SK-N-SH (cell line): ENCODE results near the gene TMEM63B. TPM values are rescaled to one million over a fixed set of nuclear protein-coding genes. Genes with fewer than 3 reads are reported as not detected.

ENCODE experiments used
- CTCF ChIA-PET: fragments of 300-600, 350-600 bp; formaldehyde crosslinking; extraction: SDS; loops from one replicate; lab custom pipeline; 2021; lab: Yijun Ruan, JAX
- POLR2A ChIA-PET: fragments of 350-600 bp; sonication (Branson Sonifier 250); formaldehyde crosslinking; extraction: SDS; loops from one replicate; lab custom pipeline; 2020; ENCODE audit warnings: antibody characterized with exemption, inconsistent platforms; lab: Yijun Ruan, JAX
- DNase-seq: peaks from one replicate; pipeline ENCODE4 v3.0.0; 2012
- H2AFZ ChIP-seq: fragments of 200-600 bp; sonication (generic); 2 replicates; pipeline ENCODE4 v1.8.1; 2016; ENCODE audit warnings: antibody characterized with exemption, mild to moderate bottlenecking, low read depth
- H3F3A ChIP-seq: fragments of 200-600 bp; sonication (generic); replicated peaks from 2 replicates; pipeline ENCODE3; 2016; ENCODE audit warnings: antibody characterized with exemption, mild to moderate bottlenecking; ENCODE audit not compliant: insufficient read depth
- H3K27ac ChIP-seq, 2 experiments: fragments of 200-500 bp in 1 of 2; fragments of 200-600 bp in 1 of 2; sonication (Bioruptor generic) in 1 of 2; sonication (generic), shearing (Covaris generic) in 1 of 2; 2 replicates each; pipeline versions ENCODE4 v1.5.1 to v1.6.1; 2014 to 2016; ENCODE audit warnings: low read depth in 2 of 2, inconsistent platforms in 1 of 2, low read length in 1 of 2, mild to moderate bottlenecking in 1 of 2, mixed read lengths in 1 of 2
- H3K27me3 ChIP-seq: fragments of 200-600 bp; sonication (generic), shearing (Covaris generic); 2 replicates; pipeline ENCODE4 v1.6.1; 2016; ENCODE audit warnings: mixed run types; ENCODE audit not compliant: insufficient read depth
- H3K36me3 ChIP-seq, 2 experiments: fragments of 200-500 bp in 1 of 2; fragments of 200-600 bp in 1 of 2; sonication (Bioruptor generic) in 1 of 2; sonication (generic) in 1 of 2; replicated peaks in 1 of 2; 2 replicates each; pipeline versions ENCODE3 to v1.5.1; 2014 to 2016; ENCODE audit warnings: low read length in 1 of 2, mild to moderate bottlenecking in 1 of 2; ENCODE audit not compliant: insufficient read depth in 2 of 2, control insufficient read depth in 1 of 2
- H3K4me1 ChIP-seq, 2 experiments: fragments of 200-500 bp in 1 of 2; fragments of 200-600 bp in 1 of 2; sonication (Bioruptor generic) in 1 of 2; sonication (generic), shearing (Covaris generic) in 1 of 2; 2 replicates each; pipeline versions ENCODE4 v1.5.1 to v1.6.1; 2014 to 2016; ENCODE audit warnings: low read depth in 1 of 2, low read length in 1 of 2, mixed run types in 1 of 2; ENCODE audit not compliant: insufficient read depth in 2 of 2, control insufficient read depth in 1 of 2
- H3K4me2 ChIP-seq: fragments of 200-600 bp; sonication (generic), shearing (Covaris generic); 2 replicates; pipeline ENCODE4 v1.6.1; 2017; ENCODE audit warnings: mixed run types
- H3K4me3 ChIP-seq, 2 experiments: fragments of 200-500 bp in 1 of 2; fragments of 200-600 bp in 1 of 2; sonication (Bioruptor generic) in 1 of 2; sonication (generic), shearing (Covaris generic) in 1 of 2; 2 replicates each; pipeline versions ENCODE4 v1.5.1 to v1.8.1; 2014 to 2016; ENCODE audit warnings: low read depth in 2 of 2, inconsistent platforms in 1 of 2, low read length in 1 of 2, mild to moderate bottlenecking in 1 of 2, mixed read lengths in 1 of 2, moderate library complexity in 1 of 2
- H3K79me2 ChIP-seq: fragments of 200-600 bp; sonication (generic); 2 replicates; pipeline ENCODE4 v1.8.1; 2017; ENCODE audit warnings: mild to moderate bottlenecking; ENCODE audit not compliant: insufficient read depth
- H3K9ac ChIP-seq: fragments of 200-600 bp; sonication (generic); 2 replicates; pipeline ENCODE4 v1.6.1; 2017; ENCODE audit warnings: mixed run types
- H3K9me2 ChIP-seq: fragments of 200-600 bp; sonication (generic); 2 replicates; pipeline ENCODE4 v1.6.1; 2017; ENCODE audit warnings: mixed run types
- H3K9me3 ChIP-seq: fragments of 200-600 bp; sonication (generic); 2 replicates; pipeline ENCODE4 v1.6.1; 2017; ENCODE audit warnings: mixed run types, mild to moderate bottlenecking, moderate library complexity
- H4K20me1 ChIP-seq: fragments of 200-600 bp; sonication (generic); 2 replicates; pipeline ENCODE4 v1.6.1; 2017; ENCODE audit warnings: mild to moderate bottlenecking, mixed run types; ENCODE audit not compliant: insufficient read depth
- CHD2 ChIP-seq: fragments of 150-350 bp; IDR thresholded peaks from 2 replicates; pipeline ENCODE4 v1.6.1; 2018; ENCODE audit warnings: low read length; ENCODE audit not compliant: partially characterized antibody
- EP300 ChIP-seq, 2 experiments: IDR thresholded peaks; 2 replicates each; pipeline versions ENCODE4 v1.4.0 to v1.6.1; 2012; ENCODE audit warnings: borderline replicate concordance in 1 of 2, low read depth in 1 of 2, low read length in 1 of 2
- FOSL2 ChIP-seq: IDR thresholded peaks from 2 replicates; pipeline ENCODE4 v1.4.0; 2012; ENCODE audit warnings: low read depth, mild to moderate bottlenecking, moderate library complexity, borderline replicate concordance
- GABPA ChIP-seq: IDR thresholded peaks from 2 replicates; pipeline ENCODE4 v1.4.0; 2012; ENCODE audit warnings: low read depth, mild to moderate bottlenecking
- MEF2A ChIP-seq: IDR thresholded peaks from 2 replicates; pipeline ENCODE4 v1.4.0; 2012; ENCODE audit warnings: low read depth, borderline replicate concordance
- NFIC ChIP-seq: IDR thresholded peaks from 2 replicates; pipeline ENCODE4 v1.4.0; 2012; ENCODE audit warnings: borderline replicate concordance
- POLR2AphosphoS5 ChIP-seq: IDR thresholded peaks from 2 replicates; pipeline ENCODE4 v1.6.1; 2012; ENCODE audit warnings: low read depth, low read length
- RFX5 ChIP-seq: IDR thresholded peaks from 2 replicates; pipeline ENCODE4 v1.6.1; 2012; ENCODE audit warnings: mild to moderate bottlenecking, improper control_type of control experiment, low read length
- RXRA ChIP-seq: IDR thresholded peaks from 2 replicates; pipeline ENCODE4 v1.4.0; 2012; ENCODE audit warnings: low read depth, mild to moderate bottlenecking, borderline replicate concordance
- TEAD4 ChIP-seq: IDR thresholded peaks from 2 replicates; pipeline ENCODE4 v1.4.0; 2012; ENCODE audit warnings: mild to moderate bottlenecking, borderline replicate concordance; ENCODE audit not compliant: insufficient read depth
- WGBS: methylation state at CpG from one replicate; pipeline ENCODE4 v1.1.6; 2017; ENCODE audit warnings: low lambda C conversion rate; 5-methylcytosine and 5-hydroxymethylcytosine counted together
- polyA plus RNA-seq, 3 experiments: library from polyadenylated mRNA; depleted of rRNA; stranded (reverse); fragments of >200 nt; gene quantifications; 2 replicates each; pipeline ENCODE4 v1.2.3, GENCODE V29; 2012
- TF ChIP-seq, protein P1 (sequence below): IDR thresholded peaks from 2 replicates; pipeline ENCODE4 v1.4.0; 2012; ENCODE audit warnings: low read depth, borderline replicate concordance
- TF ChIP-seq, protein P2 (sequence below): fragments of 150-350 bp; IDR thresholded peaks from 2 replicates; pipeline ENCODE4 v1.6.1; 2016; ENCODE audit warnings: mild to moderate bottlenecking, low read depth, low read length
- TF ChIP-seq, protein P3 (sequence below): IDR thresholded peaks from 2 replicates; pipeline ENCODE4; 2012

Gene TMEM63B
- polyA plus RNA-seq, 1 of the 3 experiments (the other 2 are of a cell fraction), result 52.7 TPM

DNA sequence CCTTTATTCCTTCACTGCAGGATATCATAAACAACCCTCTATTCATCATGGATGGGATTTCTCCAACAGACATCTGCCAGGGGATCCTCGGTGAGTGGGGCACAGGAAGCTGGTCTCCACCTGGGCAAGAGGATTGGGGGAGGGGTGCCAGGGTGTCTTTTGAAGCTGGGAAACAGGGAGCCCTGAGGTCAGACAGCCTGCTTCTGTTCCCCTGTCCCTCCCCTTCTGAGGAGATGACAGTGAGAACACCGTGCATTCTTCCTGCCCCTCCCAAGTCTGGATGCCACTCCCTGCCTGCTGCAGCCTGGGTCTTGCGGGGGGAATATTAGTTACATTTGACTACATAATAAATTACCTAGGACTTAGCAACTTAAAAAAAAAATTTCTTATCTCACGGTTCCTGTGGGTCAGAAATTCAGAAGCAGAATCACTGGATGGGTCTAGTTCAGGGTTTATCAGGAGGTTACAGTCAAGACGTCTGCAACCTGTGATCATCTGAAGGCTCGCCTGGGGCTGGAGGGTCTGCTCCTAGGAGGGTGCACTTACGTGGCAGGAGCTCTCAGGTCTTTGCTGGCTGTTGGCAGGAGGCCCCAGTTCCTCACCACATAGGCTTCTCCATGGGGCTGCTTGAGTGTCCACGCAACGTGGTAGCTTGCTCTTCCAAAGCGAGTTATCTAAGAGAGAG, 42.7 kb downstream of the TMEM63B start:
- no peaks in the 10 kb centered on the region for H3K9me2 ChIP-seq
- DNase-seq, result no peak
- ChIA-PET CTCF (interaction anchor here (0.7 to 7.1 kb wide), 7 partner anchors 52 to 87 kb away, joined by 3 to 128 read pairs (median 7); no protein-coding TSS in a partner anchor), POLR2A (interaction anchor here (1.6 kb wide), 1 partner anchor 77 kb away, joined by 6 read pairs; the partner anchor contains the start of gene HSP90AB1)
- no peak overlapping the region for H2AFZ ChIP-seq
- no peaks in the 10 kb centered on the region for H3K27me3 ChIP-seq
- H3K4me3 ChIP-seq, result no peak overlapping the region
- no peaks in the 10 kb centered on the region for H3F3A ChIP-seq
- no peaks in the 10 kb centered on the region for H3K9me3 ChIP-seq
- no peak overlapping the region for H3K4me2 ChIP-seq
- TF ChIP-seq RXRA, result no peak
- TF ChIP-seq, protein P1, sequence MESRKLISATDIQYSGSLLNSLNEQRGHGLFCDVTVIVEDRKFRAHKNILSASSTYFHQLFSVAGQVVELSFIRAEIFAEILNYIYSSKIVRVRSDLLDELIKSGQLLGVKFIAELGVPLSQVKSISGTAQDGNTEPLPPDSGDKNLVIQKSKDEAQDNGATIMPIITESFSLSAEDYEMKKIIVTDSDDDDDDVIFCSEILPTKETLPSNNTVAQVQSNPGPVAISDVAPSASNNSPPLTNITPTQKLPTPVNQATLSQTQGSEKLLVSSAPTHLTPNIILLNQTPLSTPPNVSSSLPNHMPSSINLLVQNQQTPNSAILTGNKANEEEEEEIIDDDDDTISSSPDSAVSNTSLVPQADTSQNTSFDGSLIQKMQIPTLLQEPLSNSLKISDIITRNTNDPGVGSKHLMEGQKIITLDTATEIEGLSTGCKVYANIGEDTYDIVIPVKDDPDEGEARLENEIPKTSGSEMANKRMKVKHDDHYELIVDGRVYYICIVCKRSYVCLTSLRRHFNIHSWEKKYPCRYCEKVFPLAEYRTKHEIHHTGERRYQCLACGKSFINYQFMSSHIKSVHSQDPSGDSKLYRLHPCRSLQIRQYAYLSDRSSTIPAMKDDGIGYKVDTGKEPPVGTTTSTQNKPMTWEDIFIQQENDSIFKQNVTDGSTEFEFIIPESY, result no peak
- no peak for TF ChIP-seq TEAD4
- no peak for TF ChIP-seq RFX5
- TF ChIP-seq NFIC, result no peak
- TF ChIP-seq, protein P2, sequence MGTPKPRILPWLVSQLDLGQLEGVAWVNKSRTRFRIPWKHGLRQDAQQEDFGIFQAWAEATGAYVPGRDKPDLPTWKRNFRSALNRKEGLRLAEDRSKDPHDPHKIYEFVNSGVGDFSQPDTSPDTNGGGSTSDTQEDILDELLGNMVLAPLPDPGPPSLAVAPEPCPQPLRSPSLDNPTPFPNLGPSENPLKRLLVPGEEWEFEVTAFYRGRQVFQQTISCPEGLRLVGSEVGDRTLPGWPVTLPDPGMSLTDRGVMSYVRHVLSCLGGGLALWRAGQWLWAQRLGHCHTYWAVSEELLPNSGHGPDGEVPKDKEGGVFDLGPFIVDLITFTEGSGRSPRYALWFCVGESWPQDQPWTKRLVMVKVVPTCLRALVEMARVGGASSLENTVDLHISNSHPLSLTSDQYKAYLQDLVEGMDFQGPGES, result no peak
- no peak for TF ChIP-seq CHD2
- no peak for TF ChIP-seq FOSL2
- TF ChIP-seq EP300 (IDR thresholded peaks at IDR 0.05; ENCODE audit: borderline replicate concordance in 1 of 2, low read depth in 1 of 2, low read length in 1 of 2), result no peak
- TF ChIP-seq POLR2AphosphoS5, result no peak
- TF ChIP-seq, protein P3, sequence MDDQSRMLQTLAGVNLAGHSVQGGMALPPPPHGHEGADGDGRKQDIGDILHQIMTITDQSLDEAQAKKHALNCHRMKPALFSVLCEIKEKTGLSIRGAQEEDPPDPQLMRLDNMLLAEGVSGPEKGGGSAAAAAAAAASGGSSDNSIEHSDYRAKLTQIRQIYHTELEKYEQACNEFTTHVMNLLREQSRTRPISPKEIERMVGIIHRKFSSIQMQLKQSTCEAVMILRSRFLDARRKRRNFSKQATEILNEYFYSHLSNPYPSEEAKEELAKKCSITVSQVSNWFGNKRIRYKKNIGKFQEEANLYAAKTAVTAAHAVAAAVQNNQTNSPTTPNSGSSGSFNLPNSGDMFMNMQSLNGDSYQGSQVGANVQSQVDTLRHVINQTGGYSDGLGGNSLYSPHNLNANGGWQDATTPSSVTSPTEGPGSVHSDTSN, result no peak
- no peak for TF ChIP-seq GABPA
- no peak for TF ChIP-seq MEF2A
- H4K20me1 ChIP-seq, result no peaks in the 10 kb centered on the region
- no peak overlapping the region for H3K27ac ChIP-seq
- H3K4me1 ChIP-seq, result peaks cover 0 to 6% of the 10 kb centered on the region in 2 experiments; a peak in 1 of 4 replicates
- H3K9ac ChIP-seq, result no peak overlapping the region
- H3K36me3 ChIP-seq, result no peaks in the 10 kb centered on the region
- 64% methylated on average over 9 of the region's 10 CpGs for WGBS
- H3K79me2 ChIP-seq, result no peaks in the 10 kb centered on the region
